ENCODE data around the gene DIABLO. TPM values are rescaled to one million over a fixed set of nuclear protein-coding genes. Genes with fewer than 3 reads are reported as not detected.

DIABLO gene
- total RNA-seq, 2 experiments from 2014 or later = 50.5 to 55.2 TPM

GRCh38 chr12:122195405-122195804 lies 30.4 kb downstream of the DIABLO start:
- POLR2A ChIA-PET = interaction anchor here (1.2 kb wide), 1 partner anchor 10 kb away, joined by 3 read pairs; no protein-coding TSS in a partner anchor
- CTCF ChIA-PET = interaction anchor here (0.9 to 1.3 kb wide), 3 partner anchors 72 to 174 kb away, joined by 3 to 5 read pairs (median 4); no protein-coding TSS in a partner anchor
- no peak overlapping the region for H3K4me3 Mint-ChIP-seq

DNA sequence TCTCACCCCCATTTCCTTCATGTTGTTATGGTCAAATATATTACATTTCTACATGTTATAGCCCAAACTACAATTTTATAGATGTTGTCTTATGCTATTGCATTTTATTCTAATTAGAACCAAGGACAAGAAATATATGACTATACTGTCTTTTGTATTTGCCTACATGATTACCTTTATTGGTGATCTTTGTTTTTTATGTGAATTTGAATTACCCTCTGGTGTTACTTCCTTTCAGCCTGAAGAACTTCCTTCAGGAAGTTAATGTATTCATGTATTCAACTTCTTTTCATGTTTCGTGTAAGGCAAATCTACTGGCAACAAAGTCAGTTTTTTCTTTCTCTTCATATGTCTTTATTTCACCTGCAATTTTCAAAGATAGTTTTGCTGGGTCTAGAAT lies 31.0 kb downstream of the DIABLO start:
- H3K27me3 Mint-ChIP-seq = peaks cover 9% of the 10 kb centered on the region
- H3K36me3 Mint-ChIP-seq (ENCODE audit: low read depth) = no peaks in the 10 kb centered on the region
- H3K9me3 Mint-ChIP-seq = no peaks in the 10 kb centered on the region
- no peak for DNase-seq
- POLR2A ChIA-PET = interaction anchor here (1.2 kb wide), 1 partner anchor 11 kb away, joined by 3 read pairs; no protein-coding TSS in a partner anchor
- intact Hi-C loops (cut with micrococcal nuclease) = loop anchor here (5.0 to 10.0 kb wide), 2 partner anchors 38 to 140 kb away; no protein-coding TSS in a partner anchor
- CTCF ChIA-PET = interaction anchor here (1.2 to 4.9 kb wide), 4 partner anchors 11 to 140 kb away, joined by 3 to 24 read pairs (median 8); partner anchors contain the start of gene LRRC43
- no peak for ATAC-seq
- H3K27ac Mint-ChIP-seq = no peak overlapping the region
- H3K4me3 Mint-ChIP-seq = no peak overlapping the region
- H3K4me1 Mint-ChIP-seq (ENCODE audit: low read depth) = peaks cover 5% of the 10 kb centered on the region
- TF ChIP-seq, protein P1, sequence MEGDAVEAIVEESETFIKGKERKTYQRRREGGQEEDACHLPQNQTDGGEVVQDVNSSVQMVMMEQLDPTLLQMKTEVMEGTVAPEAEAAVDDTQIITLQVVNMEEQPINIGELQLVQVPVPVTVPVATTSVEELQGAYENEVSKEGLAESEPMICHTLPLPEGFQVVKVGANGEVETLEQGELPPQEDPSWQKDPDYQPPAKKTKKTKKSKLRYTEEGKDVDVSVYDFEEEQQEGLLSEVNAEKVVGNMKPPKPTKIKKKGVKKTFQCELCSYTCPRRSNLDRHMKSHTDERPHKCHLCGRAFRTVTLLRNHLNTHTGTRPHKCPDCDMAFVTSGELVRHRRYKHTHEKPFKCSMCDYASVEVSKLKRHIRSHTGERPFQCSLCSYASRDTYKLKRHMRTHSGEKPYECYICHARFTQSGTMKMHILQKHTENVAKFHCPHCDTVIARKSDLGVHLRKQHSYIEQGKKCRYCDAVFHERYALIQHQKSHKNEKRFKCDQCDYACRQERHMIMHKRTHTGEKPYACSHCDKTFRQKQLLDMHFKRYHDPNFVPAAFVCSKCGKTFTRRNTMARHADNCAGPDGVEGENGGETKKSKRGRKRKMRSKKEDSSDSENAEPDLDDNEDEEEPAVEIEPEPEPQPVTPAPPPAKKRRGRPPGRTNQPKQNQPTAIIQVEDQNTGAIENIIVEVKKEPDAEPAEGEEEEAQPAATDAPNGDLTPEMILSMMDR (IDR thresholded peaks at IDR 0.05) = no peak

More at GRCh38 chr12:122195405-122195804, 30.4 kb downstream of the DIABLO start:
- Mint-ChIP-seq H3K27me3 (peaks cover 9% of the 10 kb centered on the region), H3K4me1 (ENCODE audit: low read depth) (peaks cover 5% of the 10 kb centered on the region), H3K36me3 (ENCODE audit: low read depth) (no peaks in the 10 kb centered on the region), H3K27ac (no peak overlapping the region), H3K9me3 (no peaks in the 10 kb centered on the region)
- DNase-seq (no peak), ATAC-seq (no peak)
- TF ChIP-seq, protein P1 (IDR thresholded peaks at IDR 0.05) = no peak
- intact Hi-C loops (cut with micrococcal nuclease) = loop anchor here (10.0 kb wide), 1 partner anchor 141 kb away; no protein-coding TSS in a partner anchor

DNA sequence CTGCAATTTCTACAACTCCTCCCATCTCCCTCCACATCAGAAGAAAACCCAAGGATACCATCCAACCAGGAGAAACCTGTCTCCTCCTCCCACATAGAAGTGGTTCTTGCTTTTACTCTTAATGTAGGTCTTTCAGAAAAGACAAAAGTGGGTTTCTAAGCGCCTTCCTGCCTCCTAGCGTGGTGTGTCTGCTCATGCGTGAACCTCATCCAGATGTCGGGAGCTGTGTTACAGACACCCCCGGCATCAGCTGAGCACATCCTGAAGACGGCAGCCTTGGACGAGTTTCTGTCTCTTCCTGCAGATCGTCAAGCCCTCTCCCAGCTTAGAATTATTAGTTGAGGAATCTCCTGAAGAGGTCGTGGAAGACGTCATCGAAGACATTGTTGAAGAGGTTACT lies 33.4 kb downstream of the DIABLO start:
- no peaks in the 10 kb centered on the region for H3K36me3 Mint-ChIP-seq (ENCODE audit: low read depth)
- H3K4me1 Mint-ChIP-seq (ENCODE audit: low read depth) = peaks cover 1% of the 10 kb centered on the region
- H3K4me3 Mint-ChIP-seq = no peak overlapping the region
- ATAC-seq = no peak
- no peak overlapping the region for H3K27ac Mint-ChIP-seq
- CTCF ChIA-PET = interaction anchor here (1.1 to 4.9 kb wide), 8 partner anchors 13 to 161 kb away, joined by 3 to 24 read pairs (median 12); partner anchors contain the start of gene DIABLO
- intact Hi-C loops (cut with micrococcal nuclease) = loop anchor here (5.0 to 10.0 kb wide), 2 partner anchors 35 to 138 kb away; no protein-coding TSS in a partner anchor
- no peak for DNase-seq
- peaks cover 5% of the 10 kb centered on the region for H3K27me3 Mint-ChIP-seq
- H3K9me3 Mint-ChIP-seq = no peaks in the 10 kb centered on the region
- TF ChIP-seq, protein P1 (IDR thresholded peaks at IDR 0.05) = no peak
- POLR2A ChIA-PET = no interaction called here

DNA sequence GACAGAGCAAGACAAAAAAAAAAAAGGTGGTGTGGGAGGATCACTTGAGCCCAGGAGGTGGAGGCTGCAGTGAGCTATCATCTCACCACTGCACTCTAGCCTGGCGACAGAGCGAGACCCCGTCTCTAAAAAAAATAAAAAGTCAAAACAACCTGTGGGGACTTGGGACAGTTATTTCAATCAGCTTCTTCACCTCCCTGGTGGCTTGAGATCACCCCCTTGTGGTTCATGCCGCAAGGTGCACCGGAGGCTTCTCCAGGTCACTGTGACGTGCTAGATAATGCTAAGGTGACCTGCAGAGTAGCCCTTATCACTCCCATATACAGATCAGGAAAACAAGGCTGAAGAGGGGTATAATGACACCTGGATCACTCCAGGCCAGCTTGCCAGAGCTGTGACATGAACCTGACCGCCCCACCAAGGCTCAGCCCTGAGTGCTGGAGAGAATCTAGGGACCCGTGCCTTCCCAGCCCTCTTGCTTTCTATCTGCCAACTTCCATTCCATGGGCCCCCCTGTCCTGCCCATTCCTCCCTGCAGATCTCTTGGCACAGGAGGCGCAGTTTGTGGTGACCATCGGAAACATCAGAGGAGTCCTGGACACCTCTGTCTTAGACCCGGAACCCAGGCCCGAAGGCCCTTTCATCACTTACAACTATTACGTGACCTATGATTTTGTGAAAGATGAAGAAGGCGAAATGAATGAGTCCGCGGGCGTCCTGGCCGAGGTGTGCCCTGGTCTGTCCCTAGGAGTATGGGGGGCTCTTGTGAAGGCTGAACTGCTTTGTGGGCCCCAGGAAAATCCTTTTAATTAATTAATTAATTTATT lies 34.8 kb downstream of the DIABLO start:
- POLR2A ChIA-PET = interaction anchor here (0.5 kb wide), 1 partner anchor 1232 kb away, joined by 4 read pairs; no protein-coding TSS in a partner anchor
- Mint-ChIP-seq H3K27me3 (peaks cover 3% of the 10 kb centered on the region), H3K4me3 (no peak overlapping the region), H3K9me3 (no peaks in the 10 kb centered on the region), H3K4me1 (ENCODE audit: low read depth) (no peaks in the 10 kb centered on the region), H3K27ac (no peak overlapping the region), H3K36me3 (ENCODE audit: low read depth) (no peaks in the 10 kb centered on the region)
- DNase-seq (peak; percentile 87), ATAC-seq (peak; percentile 98)
- intact Hi-C loops (cut with micrococcal nuclease) = loop anchor here (5.0 to 10.0 kb wide), 2 partner anchors 34 to 136 kb away; no protein-coding TSS in a partner anchor
- CTCF ChIA-PET = interaction anchor here (0.7 to 4.9 kb wide), 27 partner anchors 14 to 240 kb away, joined by 3 to 27 read pairs (median 3); partner anchors contain the start of gene DIABLO
- TF ChIP-seq, protein P1 (IDR thresholded peaks at IDR 0.05) = peak; percentile 78
